A549 (cell line): ENCODE results near the gene SARS2. TPM values are rescaled to one million over a fixed set of nuclear protein-coding genes. Genes with fewer than 3 reads are reported as not detected.

Experiments
- ATAC-seq, 2 experiments: fragments of 200-7000 bp in 1 of 2; fragments of >200 bp in 1 of 2; cut with Nextera tagmentation in 1 of 2; cut with Tn5 transposase in 1 of 2; 3 replicates each; pipeline versions ENCODE4 v1.8.0 to v1.9.1; 2018 to 2020; ENCODE audit warnings: mild to moderate bottlenecking in 1 of 2, moderate library complexity in 1 of 2
- CTCF ChIA-PET: fragments of 300-600 bp; sonication (Branson Sonifier 250); formaldehyde crosslinking; extraction: SDS; loops from one replicate; lab custom pipeline; 2021; ENCODE audit warnings: antibody characterized with exemption, inconsistent platforms; lab: Yijun Ruan, JAX
- POLR2A ChIA-PET: fragments of 350-600 bp; formaldehyde crosslinking; extraction: SDS; loops from one replicate; lab custom pipeline; 2021; ENCODE audit warnings: antibody characterized with exemption, inconsistent platforms; lab: Yijun Ruan, JAX
- DNase-seq, 2 experiments: peaks; one replicate each; pipeline versions ENCODE4 v3.0.0 to v3.0.0-alpha.2; 2011 to 2016; ENCODE audit warnings: low read depth in 1 of 2, low spot score in 1 of 2
- FAIRE-seq: peaks from 2 replicates; lab custom pipeline; 2011; peaks lifted over from hg19 to GRCh38; lab: Jason Lieb, UNC
- H3K27ac ChIP-seq, 2 experiments: fragments of >200 bp; sonication (Bioruptor Twin); formaldehyde crosslinking; 3 replicates each; pipeline ENCODE4 v1.5.1; 2016 to 2017
- H3K4me1 ChIP-seq: fragments of >200 bp; sonication (Bioruptor Twin); formaldehyde crosslinking; 3 replicates; pipeline ENCODE4 v1.6.1; 2016
- H3K4me2 ChIP-seq: fragments of >200 bp; sonication (Bioruptor Twin); formaldehyde crosslinking; 3 replicates; pipeline ENCODE4 v1.6.1; 2016
- H3K4me3 ChIP-seq: fragments of >200 bp; sonication (Bioruptor Twin); formaldehyde crosslinking; 3 replicates; pipeline ENCODE4 v1.5.1; 2016
- H3K9me3 ChIP-seq: fragments of >200 bp; sonication (Bioruptor Twin); formaldehyde crosslinking; 3 replicates; pipeline ENCODE4 v1.6.1; 2016
- BHLHE40 ChIP-seq: IDR thresholded peaks from 2 replicates; pipeline ENCODE4 v1.6.1; 2012; ENCODE audit warnings: low read depth, low read length, inconsistent platforms
- CBX2 ChIP-seq: fragments of 200-600 bp; sonication (generic); IDR thresholded peaks from 2 replicates; pipeline ENCODE4 v1.6.1; 2016; ENCODE audit warnings: low read depth, mild to moderate bottlenecking, borderline replicate concordance
- CEBPB ChIP-seq, 2 experiments: fragments of >200 bp in 1 of 2; sonication (Bioruptor Twin) in 1 of 2; formaldehyde crosslinking in 1 of 2; IDR thresholded peaks; 2 replicates each; pipeline ENCODE4 v1.6.1; 2012 to 2016
- EHMT2 ChIP-seq: fragments of 200-600 bp; sonication (generic); IDR thresholded peaks from 2 replicates; pipeline ENCODE4 v1.6.1; 2016; ENCODE audit warnings: antibody characterized with exemption, low read depth, mild to moderate bottlenecking, moderate library complexity
- EP300 ChIP-seq, 2 experiments: fragments of >200 bp; sonication (Bioruptor Twin); formaldehyde crosslinking; IDR thresholded peaks; 2 replicates in 1 of 2; 3 replicates in 1 of 2; pipeline ENCODE4 v1.6.1; 2016 to 2017
- FOXS1 ChIP-seq: fragments of 250-450 bp; sonication (Bioruptor Pico); IDR thresholded peaks from 2 replicates; pipeline ENCODE4 v1.5.0; 2020; ENCODE audit warnings: mild to moderate bottlenecking, moderate library complexity
- GATA3 ChIP-seq: IDR thresholded peaks from 2 replicates; pipeline ENCODE4 v1.6.1; 2012; ENCODE audit warnings: borderline replicate concordance
- HEYL ChIP-seq: fragments of 250-450 bp; sonication (Bioruptor Pico); IDR thresholded peaks from 2 replicates; pipeline ENCODE4 v1.8.0; 2021; ENCODE audit warnings: mild to moderate bottlenecking, moderate library complexity
- HOXB5 ChIP-seq: fragments of 250-450 bp; sonication (Bioruptor Pico); IDR thresholded peaks from 2 replicates; pipeline ENCODE4 v1.5.0; 2020; ENCODE audit warnings: mild to moderate bottlenecking, moderate library complexity
- JUNB ChIP-seq: fragments of >200 bp; sonication (Bioruptor Twin); formaldehyde crosslinking; IDR thresholded peaks from 2 replicates; pipeline ENCODE4 v1.6.1; 2016
- NFE2L2 ChIP-seq: fragments of 150-350 bp; conservative IDR thresholded peaks from 2 replicates; pipeline ENCODE4 v1.6.1; 2014; ENCODE audit warnings: low read length
- NR3C1 ChIP-seq: fragments of >200 bp; sonication (Bioruptor Twin); formaldehyde crosslinking; IDR thresholded peaks from 3 replicates; pipeline ENCODE4 v1.6.1; 2017
- SREBF2 ChIP-seq: fragments of 450-650 bp; IDR thresholded peaks from 2 replicates; pipeline ENCODE4 v1.6.1; 2014; ENCODE audit warnings: mild to moderate bottlenecking, moderate library complexity
- TFCP2L1 ChIP-seq: fragments of 250-450 bp; sonication (Bioruptor Pico); IDR thresholded peaks from 2 replicates; pipeline ENCODE4 v1.5.0; 2021; ENCODE audit warnings: mild to moderate bottlenecking
- ZC3H11A ChIP-seq: fragments of 450-650 bp; IDR thresholded peaks from 2 replicates; pipeline ENCODE4 v1.6.1; 2014; ENCODE audit warnings: antibody characterized with exemption, mild to moderate bottlenecking
- ZFP36 ChIP-seq: fragments of 450-650 bp; IDR thresholded peaks from 2 replicates; pipeline ENCODE4 v1.6.1; 2014; ENCODE audit warnings: borderline replicate concordance; ENCODE audit not compliant: partially characterized antibody
- WGBS: methylation state at CpG from one replicate; pipeline ENCODE4 v1.1.6; 2017; ENCODE audit errors: missing lambda C conversion rate; 5-methylcytosine and 5-hydroxymethylcytosine counted together
- polyA plus RNA-seq, 4 experiments: library from polyadenylated mRNA; depleted of rRNA in 3 of 4; stranded (reverse); fragments of >200 nt; fragmentation: RNase III in 1 of 4; extraction: RNeasy Plus Mini Kit Qiagen cat#74134 plus additional on column Dnase treatment in 1 of 4; gene quantifications; 2 replicates in 3 of 4; 3 replicates in 1 of 4; pipeline ENCODE4 v1.2.3, GENCODE V29; 2011 to 2017
- TF ChIP-seq, protein P1 (sequence below): fragments of >200 bp; sonication (Bioruptor Twin); formaldehyde crosslinking; IDR thresholded peaks from 3 replicates; pipeline ENCODE4 v1.6.1; 2016
- TF ChIP-seq, protein P2 (sequence below): fragments of 250-450 bp; sonication (Bioruptor Pico); IDR thresholded peaks from 2 replicates; pipeline ENCODE4 v1.5.0; 2021; ENCODE audit warnings: mild to moderate bottlenecking, moderate library complexity, borderline replicate concordance
- TF ChIP-seq, protein P3 (sequence below): IDR thresholded peaks from 2 replicates; pipeline ENCODE4 v1.6.1; 2012
- TF ChIP-seq, protein P4 (sequence below): fragments of 250-450 bp; sonication (Bioruptor Pico); IDR thresholded peaks from 2 replicates; pipeline ENCODE4 v1.5.0; 2020; ENCODE audit warnings: low read depth, mild to moderate bottlenecking, moderate library complexity

SARS2 gene
- polyA plus RNA-seq, 2 of the 4 experiments (the other 2 are of a cell fraction) = 46.1 to 93.4 TPM

DNA sequence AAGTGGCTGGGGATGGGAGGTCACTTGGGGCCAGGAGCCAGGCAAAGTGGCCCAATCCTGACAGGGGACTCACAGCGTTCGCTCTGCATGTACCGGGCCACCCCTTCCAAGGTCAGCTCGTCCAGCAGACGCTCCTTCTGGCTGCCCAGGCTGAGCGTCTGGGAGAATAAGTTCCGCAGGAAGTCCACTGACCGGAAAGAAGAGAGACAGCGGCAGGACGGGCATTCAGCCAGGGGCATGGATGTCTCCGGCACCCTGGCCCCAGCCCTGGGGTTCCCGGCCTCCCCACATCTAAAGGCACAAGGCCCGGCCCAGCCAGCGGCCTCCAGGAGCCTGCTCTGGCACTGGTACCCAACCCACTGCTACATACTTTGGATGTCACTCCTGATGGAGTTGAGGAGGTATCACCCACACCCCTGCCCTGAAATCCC lies 37.2 kb downstream of the SARS2 start:
- FAIRE-seq (no peak), ATAC-seq (no peak; a peak in 1 of 6 replicates), DNase-seq (no peak)
- ChIA-PET CTCF (interaction anchor here (0.9 to 31.8 kb wide), 6 partner anchors 25 to 378 kb away, joined by 3 to 652 read pairs (median 6); partner anchors contain the start of genes MRPS12, RINL and SARS2), POLR2A (no interaction called here)
- Histone ChIP-seq H3K4me2 (no peak overlapping the region), H3K27ac (no peak overlapping the region), H3K4me1 (peaks cover under 1% of the 10 kb centered on the region; the same call in 1 of the 3 replicates), H3K9me3 (no peaks in the 10 kb centered on the region), H3K4me3 (no peak overlapping the region)
- 92% methylated on average over 14 of the region's 14 CpGs for WGBS
- no peak for TF ChIP-seq NR3C1
- TF ChIP-seq FOXS1 = no peak
- TF ChIP-seq BHLHE40 = no peak
- TF ChIP-seq EP300 (IDR thresholded peaks at IDR 0.05) = no peak
- TF ChIP-seq CBX2 = no peak
- no peak for TF ChIP-seq NFE2L2
- 0 out of 2 replicates have a peak, but pooled peaks have one; percentile 8 for TF ChIP-seq ZC3H11A
- TF ChIP-seq HEYL = no peak
- TF ChIP-seq CEBPB (IDR thresholded peaks at IDR 0.05) = no peak

DNA sequence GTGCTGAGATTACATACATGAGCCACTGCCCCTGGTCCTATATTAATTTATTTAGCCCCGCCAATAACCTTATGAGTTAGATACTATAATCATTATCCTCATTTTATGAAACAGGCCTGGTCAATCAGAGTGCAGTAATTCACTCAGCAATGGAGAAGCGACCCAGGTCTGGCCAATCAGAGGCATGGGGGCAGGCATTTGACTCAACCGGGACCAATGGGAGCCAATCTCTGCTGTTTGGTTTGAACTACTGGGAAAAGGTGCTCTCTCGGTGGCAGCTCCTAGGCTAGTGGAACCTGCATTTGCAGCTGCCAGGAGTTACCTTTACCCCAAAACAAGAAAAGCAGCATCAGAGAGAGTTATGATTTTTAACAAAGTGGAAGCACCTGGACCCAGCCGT lies 37.7 kb downstream of the SARS2 start:
- no peak for DNase-seq
- FAIRE-seq = peak; percentile 90
- 92% methylated on average over 5 of the region's 5 CpGs for WGBS

DNA sequence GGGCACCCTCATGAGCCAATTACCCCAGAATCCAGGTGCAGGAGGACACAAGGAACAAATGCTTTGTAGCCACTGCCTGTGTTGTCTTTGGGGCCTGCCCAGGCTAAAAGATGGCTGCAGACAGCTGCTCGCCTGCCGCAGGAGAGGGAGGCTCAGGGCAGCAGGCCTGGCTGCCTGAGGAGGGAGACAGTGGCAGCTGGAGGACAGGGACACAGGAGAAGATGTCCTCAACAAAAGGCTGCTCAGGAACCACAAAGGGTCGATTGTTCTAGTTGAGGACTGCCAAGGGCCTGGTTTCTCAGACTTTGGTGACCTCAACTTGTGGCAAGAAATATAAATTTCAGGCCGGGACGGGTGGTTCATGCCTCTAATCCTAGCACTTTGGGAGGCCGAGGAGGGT lies 38.8 kb downstream of the SARS2 start:
- H3K27ac ChIP-seq = no peak overlapping the region
- H3K4me1 ChIP-seq = no peaks in the 10 kb centered on the region
- 75% methylated on average over 6 of the region's 6 CpGs for WGBS
- DNase-seq = no peak
- no peak overlapping the region for H3K4me3 ChIP-seq
- no peak for ATAC-seq
- TF ChIP-seq EP300 (IDR thresholded peaks at IDR 0.05) = no peak
- TF ChIP-seq, protein P1, sequence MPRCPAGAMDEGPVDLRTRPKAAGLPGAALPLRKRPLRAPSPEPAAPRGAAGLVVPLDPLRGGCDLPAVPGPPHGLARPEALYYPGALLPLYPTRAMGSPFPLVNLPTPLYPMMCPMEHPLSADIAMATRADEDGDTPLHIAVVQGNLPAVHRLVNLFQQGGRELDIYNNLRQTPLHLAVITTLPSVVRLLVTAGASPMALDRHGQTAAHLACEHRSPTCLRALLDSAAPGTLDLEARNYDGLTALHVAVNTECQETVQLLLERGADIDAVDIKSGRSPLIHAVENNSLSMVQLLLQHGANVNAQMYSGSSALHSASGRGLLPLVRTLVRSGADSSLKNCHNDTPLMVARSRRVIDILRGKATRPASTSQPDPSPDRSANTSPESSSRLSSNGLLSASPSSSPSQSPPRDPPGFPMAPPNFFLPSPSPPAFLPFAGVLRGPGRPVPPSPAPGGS = no peak
- no peak for TF ChIP-seq TFCP2L1
- TF ChIP-seq, protein P2, sequence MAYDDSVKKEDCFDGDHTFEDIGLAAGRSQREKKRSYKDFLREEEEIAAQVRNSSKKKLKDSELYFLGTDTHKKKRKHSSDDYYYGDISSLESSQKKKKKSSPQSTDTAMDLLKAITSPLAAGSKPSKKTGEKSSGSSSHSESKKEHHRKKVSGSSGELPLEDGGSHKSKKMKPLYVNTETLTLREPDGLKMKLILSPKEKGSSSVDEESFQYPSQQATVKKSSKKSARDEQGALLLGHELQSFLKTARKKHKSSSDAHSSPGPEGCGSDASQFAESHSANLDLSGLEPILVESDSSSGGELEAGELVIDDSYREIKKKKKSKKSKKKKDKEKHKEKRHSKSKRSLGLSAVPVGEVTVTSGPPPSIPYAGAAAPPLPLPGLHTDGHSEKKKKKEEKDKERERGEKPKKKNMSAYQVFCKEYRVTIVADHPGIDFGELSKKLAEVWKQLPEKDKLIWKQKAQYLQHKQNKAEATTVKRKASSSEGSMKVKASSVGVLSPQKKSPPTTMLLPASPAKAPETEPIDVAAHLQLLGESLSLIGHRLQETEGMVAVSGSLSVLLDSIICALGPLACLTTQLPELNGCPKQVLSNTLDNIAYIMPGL (CRISPR knock-in tag) = no peak
- no peak for TF ChIP-seq SREBF2
- TF ChIP-seq EHMT2 = no peak
- TF ChIP-seq HOXB5 = no peak
- ChIA-PET POLR2A (no interaction called here), CTCF (interaction anchor here (0.6 to 31.8 kb wide), 5 partner anchors 23 to 658 kb away, joined by 3 to 652 read pairs (median 9); partner anchors contain the start of genes MRPS12, RINL and SARS2)
- H3K9me3 ChIP-seq = no peaks in the 10 kb centered on the region
- FAIRE-seq = no peak
- H3K4me2 ChIP-seq = no peak overlapping the region

More for the DNA sequence above, 37.7 kb downstream of the SARS2 start:
- H3K9me3 ChIP-seq = no peaks in the 10 kb centered on the region
- POLR2A ChIA-PET = no interaction called here
- H3K4me1 ChIP-seq = no peaks in the 10 kb centered on the region
- no peak overlapping the region for H3K27ac ChIP-seq
- TF ChIP-seq ZFP36 (no peak), EP300 (IDR thresholded peaks at IDR 0.05) (no peak), TFCP2L1 (no peak), JUNB (no peak), HOXB5 (no peak), GATA3 (no peak)
- TF ChIP-seq, protein P3, sequence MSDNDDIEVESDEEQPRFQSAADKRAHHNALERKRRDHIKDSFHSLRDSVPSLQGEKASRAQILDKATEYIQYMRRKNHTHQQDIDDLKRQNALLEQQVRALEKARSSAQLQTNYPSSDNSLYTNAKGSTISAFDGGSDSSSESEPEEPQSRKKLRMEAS = no peak
- TF ChIP-seq, protein P4, sequence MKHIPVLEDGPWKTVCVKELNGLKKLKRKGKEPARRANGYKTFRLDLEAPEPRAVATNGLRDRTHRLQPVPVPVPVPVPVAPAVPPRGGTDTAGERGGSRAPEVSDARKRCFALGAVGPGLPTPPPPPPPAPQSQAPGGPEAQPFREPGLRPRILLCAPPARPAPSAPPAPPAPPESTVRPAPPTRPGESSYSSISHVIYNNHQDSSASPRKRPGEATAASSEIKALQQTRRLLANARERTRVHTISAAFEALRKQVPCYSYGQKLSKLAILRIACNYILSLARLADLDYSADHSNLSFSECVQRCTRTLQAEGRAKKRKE (CRISPR knock-in tag) = no peak
- TF ChIP-seq, protein P1 = no peak
- CTCF ChIA-PET = interaction anchor here (0.9 to 31.8 kb wide), 5 partner anchors 25 to 378 kb away, joined by 3 to 652 read pairs (median 9); partner anchors contain the start of genes MRPS12, RINL and SARS2
- no peak overlapping the region for H3K4me3 ChIP-seq
- peak in 1 of 2 experiments; percentile 44; a peak in 2 of 6 replicates for ATAC-seq
- no peak overlapping the region for H3K4me2 ChIP-seq
